ENCODE measurements around the gene CCL27.

The CCL27 gene

GRCh38 chr9:34662526-34663302 is at the start of gene CCL27:
TSS of gene CCL27 (minus strand) at chr9:34662657. CDS start at chr9:34662633, 24 bp downstream.
- Histone ChIP-seq H3K9ac (ENCODE audit: low read length) (no peak within 1 kb of the TSS), H3K36me3 (ENCODE audit: control insufficient read depth, insufficient read depth, low read length, severe bottlenecking) (peaks cover 14% of the 10 kb centered on the region), H3K9me3 (ENCODE audit: control insufficient read depth, low read length) (no peaks in the 10 kb centered on the region), H3K27me3 (replicated peaks; ENCODE audit: control insufficient read depth, insufficient read depth, low read length) (no peaks in the 10 kb centered on the region), H3K4me1 (ENCODE audit: control insufficient read depth, insufficient read depth, low read length) (peaks cover 26% of the 10 kb centered on the region), H3K4me3 (ENCODE audit: low read length) (no peak within 1 kb of the TSS)
- DNase-seq (ENCODE audit: low read depth) = no peak

DNA sequence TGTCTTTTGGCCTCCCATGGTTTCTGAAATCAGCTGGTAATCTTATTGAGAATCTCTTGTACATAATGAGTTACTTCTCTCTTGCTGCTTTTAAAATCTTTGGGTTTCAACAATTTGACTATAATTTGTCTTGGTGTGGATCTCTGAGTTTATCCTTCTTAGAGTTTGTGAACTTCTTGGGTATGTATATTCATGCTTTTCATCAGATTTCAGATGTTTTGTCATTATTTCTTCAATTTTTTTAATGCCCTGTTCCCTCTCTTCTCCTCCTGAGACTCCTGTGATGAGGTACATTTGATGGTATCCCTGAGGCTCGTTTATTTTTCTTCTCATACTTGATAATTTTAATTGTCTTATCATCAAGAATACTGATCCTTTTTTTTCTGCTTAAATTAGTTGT is 49.7 kb upstream of the CCL27 start:
- Histone ChIP-seq H3K9ac (ENCODE audit: low read length) (no peak overlapping the region), H3K4me1 (ENCODE audit: control insufficient read depth, insufficient read depth, low read length) (no peaks in the 10 kb centered on the region), H3K27me3 (replicated peaks; ENCODE audit: control insufficient read depth, insufficient read depth, low read length) (peaks cover 11% of the 10 kb centered on the region), H3K9me3 (ENCODE audit: control insufficient read depth, low read length) (peaks cover 9% of the 10 kb centered on the region), H3K4me3 (ENCODE audit: low read length) (no peak overlapping the region), H3K36me3 (ENCODE audit: control insufficient read depth, insufficient read depth, low read length, severe bottlenecking) (no peaks in the 10 kb centered on the region)
- DNase-seq (ENCODE audit: low read depth) = no peak

DNA sequence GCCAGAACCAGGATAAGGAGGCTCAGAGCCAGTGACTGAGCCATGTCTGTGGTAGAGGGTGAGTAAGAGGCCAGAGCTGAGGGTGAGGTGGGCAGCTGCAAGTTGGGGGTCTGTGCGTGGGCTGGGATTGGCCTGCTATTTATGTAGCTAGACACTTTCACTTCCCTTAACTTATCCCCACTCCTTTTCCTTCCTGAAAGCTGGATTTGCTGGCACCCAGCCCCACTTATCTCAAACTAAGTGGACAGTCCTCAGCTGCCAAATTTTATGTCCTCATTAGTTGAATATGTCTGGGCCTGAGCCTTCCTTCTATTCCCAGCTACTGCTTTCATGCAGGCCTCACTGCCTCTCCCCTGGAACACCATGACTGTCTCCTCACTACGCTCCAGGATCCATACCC is 47.6 kb upstream of the CCL27 start, which contains the start of gene CCL21:
Gene CCL21 (minus strand): TSS at position 114 of the 400 bp plus-strand sequence. CDS start 70 bp downstream, at position 44.
- Histone ChIP-seq H3K27me3 (replicated peaks; ENCODE audit: control insufficient read depth, insufficient read depth, low read length) (peaks cover 11% of the 10 kb centered on the region), H3K9ac (ENCODE audit: low read length) (no peak within 1 kb of the TSS), H3K4me3 (ENCODE audit: low read length) (no peak within 1 kb of the TSS), H3K36me3 (ENCODE audit: control insufficient read depth, insufficient read depth, low read length, severe bottlenecking) (no peaks in the 10 kb centered on the region), H3K4me1 (ENCODE audit: control insufficient read depth, insufficient read depth, low read length) (no peaks in the 10 kb centered on the region), H3K9me3 (ENCODE audit: control insufficient read depth, low read length) (peaks cover 9% of the 10 kb centered on the region)
- DNase-seq (ENCODE audit: low read depth) = no peak

DNA sequence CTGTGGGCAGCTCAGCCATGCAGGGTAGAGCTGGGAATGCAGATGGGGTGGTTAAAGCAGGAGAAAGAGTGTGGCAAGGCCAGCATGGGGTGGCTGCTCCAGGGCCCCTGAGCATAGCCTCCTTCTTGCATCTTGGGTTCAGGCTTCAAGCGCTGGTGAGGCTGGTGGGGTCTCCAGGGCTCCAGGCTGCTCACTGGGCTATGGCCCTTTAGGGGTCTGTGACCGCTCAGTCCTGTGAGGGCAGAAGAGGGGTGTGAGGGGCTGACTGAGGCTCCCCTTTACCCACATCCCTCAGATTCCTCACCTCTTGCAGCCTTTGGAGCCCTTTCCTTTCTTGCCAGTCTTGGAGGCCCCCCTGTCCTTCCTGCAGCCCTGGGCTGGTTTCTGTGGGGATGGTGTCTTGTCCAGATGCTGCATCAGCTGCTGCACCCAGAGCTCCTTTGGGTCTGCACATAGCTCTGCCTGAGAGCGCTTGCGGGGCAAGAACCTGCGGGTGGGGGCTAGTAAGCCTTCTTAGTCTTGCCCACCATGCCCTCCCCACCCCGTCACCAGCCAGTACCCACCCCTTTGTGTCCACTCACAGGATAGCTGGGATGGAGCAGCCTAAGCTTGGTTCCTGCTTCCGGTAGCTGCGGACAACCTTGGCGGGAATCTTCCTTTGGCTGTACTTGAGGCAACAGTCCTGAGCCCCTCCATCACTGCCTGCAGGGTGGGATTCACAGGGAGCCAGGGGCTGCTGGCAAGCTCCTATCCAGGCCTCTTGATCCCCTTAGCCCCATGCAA is 46.9 kb upstream of the CCL27 start:
- Histone ChIP-seq H3K4me1 (ENCODE audit: control insufficient read depth, insufficient read depth, low read length) (no peaks in the 10 kb centered on the region), H3K4me3 (ENCODE audit: low read length) (no peak overlapping the region), H3K36me3 (ENCODE audit: control insufficient read depth, insufficient read depth, low read length, severe bottlenecking) (no peaks in the 10 kb centered on the region), H3K27me3 (replicated peaks; ENCODE audit: control insufficient read depth, insufficient read depth, low read length) (peaks cover 5% of the 10 kb centered on the region), H3K9ac (ENCODE audit: low read length) (no peak overlapping the region), H3K9me3 (ENCODE audit: control insufficient read depth, low read length) (peaks cover 9% of the 10 kb centered on the region)
- DNase-seq (ENCODE audit: low read depth) = no peak

GRCh38 chr9:34707130-34707529 is 44.7 kb upstream of the CCL27 start:
- no peaks in the 10 kb centered on the region for H3K27me3 ChIP-seq (replicated peaks; ENCODE audit: control insufficient read depth, insufficient read depth, low read length)
- H3K4me1 ChIP-seq (ENCODE audit: control insufficient read depth, insufficient read depth, low read length) = no peaks in the 10 kb centered on the region
- H3K9me3 ChIP-seq (ENCODE audit: control insufficient read depth, low read length) = peaks cover 2% of the 10 kb centered on the region
- no peak overlapping the region for H3K9ac ChIP-seq (ENCODE audit: low read length)
- H3K36me3 ChIP-seq (ENCODE audit: control insufficient read depth, insufficient read depth, low read length, severe bottlenecking) = no peaks in the 10 kb centered on the region
- no peak overlapping the region for H3K4me3 ChIP-seq (ENCODE audit: low read length)
- DNase-seq (ENCODE audit: low read depth) = no peak

GRCh38 chr9:34701769-34702736 is 39.6 kb upstream of the CCL27 start:
- Histone ChIP-seq H3K36me3 (ENCODE audit: control insufficient read depth, insufficient read depth, low read length, severe bottlenecking) (no peaks in the 10 kb centered on the region), H3K9ac (ENCODE audit: low read length) (peak overlapping the region; percentile 84), H3K4me3 (ENCODE audit: low read length) (peak overlapping the region; percentile 87), H3K9me3 (ENCODE audit: control insufficient read depth, low read length) (no peaks in the 10 kb centered on the region), H3K27me3 (replicated peaks; ENCODE audit: control insufficient read depth, insufficient read depth, low read length) (no peaks in the 10 kb centered on the region), H3K4me1 (ENCODE audit: control insufficient read depth, insufficient read depth, low read length) (peaks cover 9% of the 10 kb centered on the region)
- peak; percentile 94 for DNase-seq (ENCODE audit: low read depth)

DNA sequence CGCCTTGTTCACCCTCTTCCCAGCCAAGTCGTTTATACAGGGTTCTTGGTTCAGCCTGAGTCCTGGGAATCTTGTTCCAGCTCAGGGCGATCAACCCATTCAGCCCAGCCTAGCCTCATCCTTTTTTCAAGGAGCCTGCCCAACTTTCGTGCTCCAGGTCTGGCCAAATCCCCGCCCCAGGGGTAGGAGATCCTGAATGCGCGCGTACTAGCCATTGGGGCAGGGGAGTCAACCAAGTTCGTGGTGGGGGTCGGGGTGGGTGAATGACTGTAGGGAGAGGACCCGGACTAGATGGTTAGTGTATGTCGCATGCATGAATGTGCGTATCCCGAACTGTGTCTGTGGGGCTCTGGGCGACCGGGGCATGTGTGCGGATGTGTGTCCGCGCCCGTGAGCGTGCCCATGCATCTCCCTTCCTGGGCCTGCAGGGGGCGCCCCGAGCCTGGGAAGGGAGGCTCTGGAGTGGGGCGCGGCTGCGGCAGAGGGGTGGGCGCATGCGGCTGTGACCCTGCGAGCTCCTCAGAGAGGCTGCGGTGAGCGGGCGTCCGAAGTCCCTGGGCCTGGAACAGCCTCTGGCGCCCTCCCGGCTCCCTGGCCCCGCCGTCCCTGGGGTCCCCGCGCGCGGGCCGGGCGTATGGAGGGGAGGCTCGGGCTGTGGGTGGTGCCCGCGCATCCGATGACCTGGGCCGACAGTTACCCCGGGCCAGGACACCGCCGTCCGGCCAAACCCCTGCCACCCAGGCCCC is 38.7 kb upstream of the CCL27 start:
- H3K9ac ChIP-seq (ENCODE audit: low read length) = peak overlapping the region; percentile 84
- no peaks in the 10 kb centered on the region for H3K36me3 ChIP-seq (ENCODE audit: control insufficient read depth, insufficient read depth, low read length, severe bottlenecking)
- no peaks in the 10 kb centered on the region for H3K27me3 ChIP-seq (replicated peaks; ENCODE audit: control insufficient read depth, insufficient read depth, low read length)
- H3K4me1 ChIP-seq (ENCODE audit: control insufficient read depth, insufficient read depth, low read length) = peaks cover 9% of the 10 kb centered on the region
- peak overlapping the region; percentile 87 for H3K4me3 ChIP-seq (ENCODE audit: low read length)
- DNase-seq (ENCODE audit: low read depth) = peak; percentile 90
- H3K9me3 ChIP-seq (ENCODE audit: control insufficient read depth, low read length) = no peaks in the 10 kb centered on the region

DNA sequence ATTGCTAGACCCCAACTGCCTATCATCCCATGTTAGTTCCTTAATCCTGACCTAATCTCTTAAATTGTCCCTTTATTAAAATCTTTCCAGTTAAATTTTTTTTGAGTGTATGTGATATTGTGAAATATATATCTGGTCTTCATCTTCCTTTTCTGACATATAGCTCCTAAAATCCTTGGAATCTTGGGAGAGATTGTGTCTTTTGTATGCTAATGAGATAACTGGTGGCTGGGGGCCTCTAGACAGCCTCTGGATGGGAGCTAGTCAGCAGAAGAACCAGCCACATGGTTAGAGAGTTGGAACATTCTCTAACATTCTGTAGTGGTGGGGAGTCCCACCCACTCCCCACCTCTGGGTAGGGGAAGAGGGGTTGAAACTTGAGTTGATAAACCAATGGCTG is 32.4 kb upstream of the CCL27 start:
- DNase-seq (ENCODE audit: low read depth) = no peak
- no peaks in the 10 kb centered on the region for H3K36me3 ChIP-seq (ENCODE audit: control insufficient read depth, insufficient read depth, low read length, severe bottlenecking)

GRCh38 chr9:34693560-34693959 is 31.1 kb upstream of the CCL27 start:
- no peak overlapping the region for H3K4me3 ChIP-seq (ENCODE audit: low read length)
- no peak for DNase-seq (ENCODE audit: low read depth)
- no peak overlapping the region for H3K9ac ChIP-seq (ENCODE audit: low read length)

More for the DNA sequence above, 32.4 kb upstream of the CCL27 start:
- Histone ChIP-seq H3K9me3 (ENCODE audit: control insufficient read depth, low read length) (no peaks in the 10 kb centered on the region), H3K4me1 (ENCODE audit: control insufficient read depth, insufficient read depth, low read length) (no peaks in the 10 kb centered on the region), H3K4me3 (ENCODE audit: low read length) (no peak overlapping the region), H3K9ac (ENCODE audit: low read length) (no peak overlapping the region), H3K27me3 (replicated peaks; ENCODE audit: control insufficient read depth, insufficient read depth, low read length) (no peaks in the 10 kb centered on the region)

GRCh38 chr9:34691936-34692315 is 29.5 kb upstream of the CCL27 start:
- H3K9me3 ChIP-seq (ENCODE audit: control insufficient read depth, low read length) = no peaks in the 10 kb centered on the region
- H3K36me3 ChIP-seq (ENCODE audit: control insufficient read depth, insufficient read depth, low read length, severe bottlenecking) = no peaks in the 10 kb centered on the region
- H3K4me3 ChIP-seq (ENCODE audit: low read length) = no peak overlapping the region
- peaks cover 14% of the 10 kb centered on the region for H3K4me1 ChIP-seq (ENCODE audit: control insufficient read depth, insufficient read depth, low read length)
- no peak overlapping the region for H3K9ac ChIP-seq (ENCODE audit: low read length)
- no peak for DNase-seq (ENCODE audit: low read depth)
- H3K27me3 ChIP-seq (replicated peaks; ENCODE audit: control insufficient read depth, insufficient read depth, low read length) = no peaks in the 10 kb centered on the region

More at GRCh38 chr9:34693560-34693959, 31.1 kb upstream of the CCL27 start:
- Histone ChIP-seq H3K9me3 (ENCODE audit: control insufficient read depth, low read length) (no peaks in the 10 kb centered on the region), H3K27me3 (replicated peaks; ENCODE audit: control insufficient read depth, insufficient read depth, low read length) (no peaks in the 10 kb centered on the region), H3K4me1 (ENCODE audit: control insufficient read depth, insufficient read depth, low read length) (no peaks in the 10 kb centered on the region), H3K36me3 (ENCODE audit: control insufficient read depth, insufficient read depth, low read length, severe bottlenecking) (no peaks in the 10 kb centered on the region)

Measured in adipocyte (in vitro differentiated cells).